T follicular helper cell (primary cell): ENCODE results near the gene REG1A.

Source experiments
- DNase-seq: peaks from one replicate; pipeline ENCODE4 v3.0.0-alpha.2; 2020; ENCODE audit warnings: low read depth

The REG1A gene

GRCh38 chr2:79125721-79125985 is 5.4 kb downstream of the REG1A start:
- DNase-seq = no peak

- no peak for DNase-seq
Observed at GRCh38 chr2:79128406-79128805, 8.1 kb downstream of the REG1A start.

GRCh38 chr2:79129260-79129659 is 9.0 kb downstream of the REG1A start:
- no peak for DNase-seq

GRCh38 chr2:79129804-79130203 is 9.5 kb downstream of the REG1A start:
- no peak for DNase-seq

- no peak for DNase-seq
Observed at GRCh38 chr2:79131687-79132086, 11.4 kb downstream of the REG1A start.

- no peak for DNase-seq
Observed at GRCh38 chr2:79138385-79138784, 18.1 kb downstream of the REG1A start.

GRCh38 chr2:79139423-79139822 is 19.1 kb downstream of the REG1A start:
- no peak for DNase-seq

GRCh38 chr2:79155826-79156476 is 35.7 kb downstream of the REG1A start:
- DNase-seq = no peak

- DNase-seq = no peak
Observed at GRCh38 chr2:79159030-79159429, 38.7 kb downstream of the REG1A start.

- DNase-seq = no peak
Observed at GRCh38 chr2:79159653-79160052, 39.4 kb downstream of the REG1A start, which contains the start of gene REG3A. TSS of gene REG3A (minus strand) at chr2:79159753. CDS start at chr2:79159405, 348 bp downstream.

GRCh38 chr2:79162132-79162531 is 41.8 kb downstream of the REG1A start:
- no peak for DNase-seq

- DNase-seq = no peak
Observed at GRCh38 chr2:79162801-79163200, 42.5 kb downstream of the REG1A start.

GRCh38 chr2:79171348-79171958 is 51.2 kb downstream of the REG1A start:
- DNase-seq = no peak
